Stomach smooth muscle (tissue), 2 donors: Measurements from ENCODE around the gene NSUN2.

Source experiments
- H3K27ac ChIP-seq: one replicate; pipeline ENCODE4 v1.7.0; 2013; ENCODE audit warnings: mild to moderate bottlenecking, low read length, inconsistent platforms
- H3K27me3 ChIP-seq, 2 donors: one replicate each; pipeline ENCODE4 v1.7.0; 2013; ENCODE audit warnings: low read length in 2 of 2; ENCODE audit not compliant: insufficient read depth in 2 of 2, control insufficient read depth in 1 of 2
- H3K36me3 ChIP-seq, 2 donors: one replicate each; pipeline ENCODE4 v1.7.0; 2013; ENCODE audit warnings: low read length in 2 of 2; ENCODE audit not compliant: control insufficient read depth in 2 of 2, insufficient read depth in 2 of 2
- H3K4me1 ChIP-seq: one replicate; pipeline ENCODE4 v1.7.0; 2013; ENCODE audit warnings: low read length; ENCODE audit not compliant: control insufficient read depth, insufficient read depth
- H3K4me3 ChIP-seq, 2 donors: one replicate each; pipeline ENCODE4 v1.7.0; 2013; ENCODE audit warnings: low read length in 2 of 2
- H3K9ac ChIP-seq, 2 donors: one replicate each; pipeline ENCODE4 v1.7.0; 2013; ENCODE audit warnings: low read length in 2 of 2, mild to moderate bottlenecking in 1 of 2
- H3K9me3 ChIP-seq, 2 donors: one replicate each; pipeline ENCODE4 v1.7.0; 2013; ENCODE audit warnings: low read length in 2 of 2; ENCODE audit not compliant: control insufficient read depth in 2 of 2
- donor health status: healthy.
- donor health status: Pancreatic carcinoma.

The NSUN2 gene

GRCh38 chr5:6557807-6558575, 74.9 kb downstream of the NSUN2 start:
- Histone ChIP-seq H3K9ac (no peak overlapping the region), H3K4me3 (no peak overlapping the region), H3K4me1 (no peaks in the 10 kb centered on the region), H3K27ac (no peak overlapping the region), H3K27me3 (no peaks in the 10 kb centered on the region), H3K36me3 (no peaks in the 10 kb centered on the region), H3K9me3 (no peaks in the 10 kb centered on the region)

DNA sequence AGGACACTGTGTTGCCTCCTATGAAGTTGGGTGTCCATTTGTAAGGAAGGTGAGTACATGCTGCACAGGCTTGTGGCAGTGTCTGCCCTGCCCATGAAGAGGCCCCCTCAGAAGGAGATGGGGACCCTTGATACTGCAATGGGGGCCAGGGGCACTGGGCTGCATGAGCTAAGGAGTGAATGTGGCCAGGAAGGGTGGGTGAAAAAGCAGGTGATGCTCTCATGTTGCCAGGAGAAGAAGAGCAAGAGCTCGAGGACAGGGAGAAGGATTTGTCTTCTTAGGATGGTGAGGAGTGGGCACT, 76.1 kb downstream of the NSUN2 start:
- no peaks in the 10 kb centered on the region for H3K27me3 ChIP-seq
- no peak overlapping the region for H3K27ac ChIP-seq
- no peaks in the 10 kb centered on the region for H3K36me3 ChIP-seq
- no peaks in the 10 kb centered on the region for H3K4me1 ChIP-seq
- no peak overlapping the region for H3K9ac ChIP-seq
- no peaks in the 10 kb centered on the region for H3K9me3 ChIP-seq
- H3K4me3 ChIP-seq = no peak overlapping the region

DNA sequence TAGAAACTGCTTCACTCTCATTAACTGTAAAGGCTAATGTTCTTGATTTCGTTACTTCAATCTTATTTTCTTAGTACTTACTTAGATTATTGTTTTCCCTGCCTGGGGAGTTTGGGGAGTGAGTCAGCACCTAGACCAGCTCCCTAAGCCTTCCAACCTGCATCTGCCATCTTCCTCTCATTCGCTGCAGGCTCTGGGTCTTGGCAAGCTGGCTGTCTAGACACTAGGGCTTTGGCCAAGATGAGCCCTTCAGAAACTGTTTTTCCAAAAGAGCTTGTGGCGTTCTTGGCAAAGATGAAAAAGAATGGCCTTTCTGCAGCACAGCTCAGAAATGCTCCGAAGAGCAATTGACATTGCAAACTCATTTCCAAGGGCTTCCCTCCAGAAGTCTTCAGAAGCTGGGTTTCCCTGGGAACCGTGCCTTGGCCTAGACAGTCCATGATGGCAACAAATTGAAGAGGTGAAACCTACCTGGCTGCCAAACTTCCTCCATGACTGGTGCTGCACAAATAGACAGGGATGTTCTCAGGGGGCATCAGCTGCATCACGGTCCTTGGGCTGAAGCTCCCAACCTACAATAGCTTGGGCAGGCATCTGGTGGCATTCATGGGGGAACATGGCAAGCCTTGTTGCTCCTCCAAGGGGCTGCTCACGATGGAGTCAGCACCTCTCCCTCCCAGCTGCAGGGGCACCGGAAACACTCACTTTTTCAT, 76.6 kb downstream of the NSUN2 start:
- H3K27me3 ChIP-seq = no peaks in the 10 kb centered on the region
- no peak overlapping the region for H3K9ac ChIP-seq

GRCh38 chr5:6554812-6555211, 78.0 kb downstream of the NSUN2 start:
- Histone ChIP-seq H3K4me3 (no peak overlapping the region), H3K9ac (no peak overlapping the region), H3K27ac (no peak overlapping the region), H3K36me3 (no peaks in the 10 kb centered on the region), H3K27me3 (no peaks in the 10 kb centered on the region), H3K4me1 (no peaks in the 10 kb centered on the region), H3K9me3 (no peaks in the 10 kb centered on the region)

More for the DNA sequence above, 76.6 kb downstream of the NSUN2 start:
- no peak overlapping the region for H3K4me3 ChIP-seq
- H3K4me1 ChIP-seq = no peaks in the 10 kb centered on the region
- no peaks in the 10 kb centered on the region for H3K9me3 ChIP-seq
- H3K36me3 ChIP-seq = no peaks in the 10 kb centered on the region
- H3K27ac ChIP-seq = no peak overlapping the region

GRCh38 chr5:6553972-6554371, 78.9 kb downstream of the NSUN2 start:
- Histone ChIP-seq H3K27ac (no peak overlapping the region), H3K36me3 (no peaks in the 10 kb centered on the region), H3K27me3 (no peaks in the 10 kb centered on the region), H3K9me3 (no peaks in the 10 kb centered on the region), H3K4me3 (no peak overlapping the region), H3K9ac (no peak overlapping the region), H3K4me1 (no peaks in the 10 kb centered on the region)

GRCh38 chr5:6552612-6553011, 80.2 kb downstream of the NSUN2 start:
- H3K9ac ChIP-seq = no peak overlapping the region
- H3K27ac ChIP-seq = no peak overlapping the region
- H3K4me1 ChIP-seq = peaks cover 3% of the 10 kb centered on the region
- no peaks in the 10 kb centered on the region for H3K27me3 ChIP-seq
- no peaks in the 10 kb centered on the region for H3K9me3 ChIP-seq
- no peaks in the 10 kb centered on the region for H3K36me3 ChIP-seq
- no peak overlapping the region for H3K4me3 ChIP-seq

DNA sequence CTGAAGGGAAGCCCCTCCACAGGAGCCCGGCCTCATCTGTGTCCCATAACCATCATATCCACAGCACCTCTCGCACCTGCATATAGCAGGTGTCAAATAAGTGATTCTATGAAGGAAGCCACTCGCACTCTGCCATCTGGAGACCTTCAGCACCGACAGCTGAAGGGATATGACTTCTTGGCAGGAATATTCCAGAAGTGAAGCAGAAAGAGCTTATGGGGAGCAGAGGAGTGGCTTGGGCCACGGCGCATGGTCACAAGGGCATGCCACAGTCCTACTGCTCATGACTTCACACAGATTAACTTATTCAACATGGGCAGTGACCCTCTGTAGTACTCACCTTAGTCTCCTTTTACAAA, 80.9 kb downstream of the NSUN2 start:
- Histone ChIP-seq H3K9ac (no peak overlapping the region), H3K36me3 (no peaks in the 10 kb centered on the region), H3K27me3 (no peaks in the 10 kb centered on the region), H3K4me3 (no peak overlapping the region), H3K4me1 (peaks cover 10% of the 10 kb centered on the region), H3K9me3 (no peaks in the 10 kb centered on the region), H3K27ac (no peak overlapping the region)

GRCh38 chr5:6551287-6551954, 81.4 kb downstream of the NSUN2 start:
- H3K9ac ChIP-seq = no peak overlapping the region
- peaks cover 15% of the 10 kb centered on the region for H3K4me1 ChIP-seq
- H3K36me3 ChIP-seq = no peaks in the 10 kb centered on the region
- no peaks in the 10 kb centered on the region for H3K27me3 ChIP-seq
- no peak overlapping the region for H3K27ac ChIP-seq
- no peak overlapping the region for H3K4me3 ChIP-seq
- H3K9me3 ChIP-seq = no peaks in the 10 kb centered on the region

- H3K36me3 ChIP-seq = no peaks in the 10 kb centered on the region
- no peaks in the 10 kb centered on the region for H3K9me3 ChIP-seq
- H3K4me1 ChIP-seq = peaks cover 21% of the 10 kb centered on the region
- no peak overlapping the region for H3K4me3 ChIP-seq
- H3K27me3 ChIP-seq = no peaks in the 10 kb centered on the region
- H3K27ac ChIP-seq = no peak overlapping the region
- no peak overlapping the region for H3K9ac ChIP-seq
Measured at GRCh38 chr5:6550628-6551027, 82.2 kb downstream of the NSUN2 start.
